ENCODE data around the gene BEND4. TPM values are rescaled to one million over a fixed set of nuclear protein-coding genes. Genes with fewer than 3 reads are reported as not detected.

Gene BEND4
- total and polyA plus RNA-seq, 7 donors: 0.16 to 1.2 (median 0.51) TPM; not detected in 3

GRCh38 chr4:42088386-42088785 lies 64.1 kb downstream of the BEND4 start:
- no peak for DNase-seq
- H3K4me3 ChIP-seq: no peak overlapping the region
- no peak overlapping the region for H3K27ac ChIP-seq
- H3K36me3 ChIP-seq: peaks cover 0 to 25% (median 0%) of the 10 kb centered on the region in 4 donors
- 89 to 94% methylated on average over 6 of the region's 6 CpGs for WGBS, 2 donors
- intact Hi-C loops (cut with DNase I): no loop called here
- H3K4me1 ChIP-seq: no peaks in the 10 kb centered on the region
- TF ChIP-seq EP300 (IDR thresholded peaks at IDR 0.05) (no peak), POLR2A (IDR thresholded peaks at IDR 0.05) (no peak)
- H3K9me3 ChIP-seq: no peaks in the 10 kb centered on the region
- H3K27me3 ChIP-seq: no peaks in the 10 kb centered on the region

GRCh38 chr4:42083816-42084215 lies 68.6 kb downstream of the BEND4 start:
- WGBS, 2 donors: 93 to 100% methylated on average over 1 of the region's 1 CpG
- intact Hi-C loops (cut with DNase I): no loop called here
- no peak for DNase-seq
- H3K9me3 ChIP-seq: no peaks in the 10 kb centered on the region
- no peaks in the 10 kb centered on the region for H3K27me3 ChIP-seq
- TF ChIP-seq POLR2A (IDR thresholded peaks at IDR 0.05) (no peak), POLR2AphosphoS5 (IDR thresholded peaks at IDR 0.05) (no peak), CTCF (IDR thresholded peaks at IDR 0.05) (no peak), EP300 (IDR thresholded peaks at IDR 0.05) (no peak)
- no peak overlapping the region for H3K27ac ChIP-seq
- peaks cover 0 to 57% (median 2%) of the 10 kb centered on the region in 4 donors for H3K36me3 ChIP-seq
- H3K4me3 ChIP-seq: no peak overlapping the region
- no peaks in the 10 kb centered on the region for H3K4me1 ChIP-seq

- no peaks in the 10 kb centered on the region for H3K4me1 ChIP-seq
- H3K4me3 ChIP-seq: no peak overlapping the region
- 94 to 97% methylated on average over 3 of the region's 3 CpGs for WGBS, 2 donors
- TF ChIP-seq EP300 (IDR thresholded peaks at IDR 0.05) (no peak), POLR2AphosphoS5 (IDR thresholded peaks at IDR 0.05) (no peak), CTCF (IDR thresholded peaks at IDR 0.05) (no peak), POLR2A (IDR thresholded peaks at IDR 0.05) (no peak)
- no peak for DNase-seq
- intact Hi-C loops (cut with DNase I): no loop called here
- no peaks in the 10 kb centered on the region for H3K27me3 ChIP-seq
- H3K27ac ChIP-seq: no peak overlapping the region
- no peaks in the 10 kb centered on the region for H3K9me3 ChIP-seq
- peaks cover 0 to 56% (median 2%) of the 10 kb centered on the region in 4 donors for H3K36me3 ChIP-seq
These were observed 72.1 kb downstream of the BEND4 start for GRCh38 chr4:42080306-42080705.

GRCh38 chr4:42078184-42078801 lies 74.2 kb downstream of the BEND4 start:
- Histone ChIP-seq H3K27ac (no peak overlapping the region), H3K27me3 (no peaks in the 10 kb centered on the region), H3K36me3 (peaks cover 0 to 54% (median 2%) of the 10 kb centered on the region in 4 donors), H3K4me1 (no peaks in the 10 kb centered on the region), H3K9me3 (no peaks in the 10 kb centered on the region), H3K4me3 (no peak overlapping the region)
- TF ChIP-seq POLR2A (IDR thresholded peaks at IDR 0.05): no peak
- TF ChIP-seq POLR2AphosphoS5 (IDR thresholded peaks at IDR 0.05): no peak
- TF ChIP-seq EP300 (IDR thresholded peaks at IDR 0.05): no peak
- TF ChIP-seq CTCF (IDR thresholded peaks at IDR 0.05): no peak
- intact Hi-C loops (cut with DNase I): no loop called here
- no peak for DNase-seq

- Histone ChIP-seq H3K9me3 (no peaks in the 10 kb centered on the region), H3K27me3 (no peaks in the 10 kb centered on the region), H3K4me3 (no peak overlapping the region), H3K4me1 (no peaks in the 10 kb centered on the region), H3K27ac (no peak overlapping the region), H3K36me3 (peaks cover 0 to 51% (median 0%) of the 10 kb centered on the region in 4 donors)
- DNase-seq: no peak
- TF ChIP-seq POLR2A (IDR thresholded peaks at IDR 0.05) (no peak), EP300 (IDR thresholded peaks at IDR 0.05) (no peak), POLR2AphosphoS5 (IDR thresholded peaks at IDR 0.05) (no peak), CTCF (IDR thresholded peaks at IDR 0.05) (no peak)
- intact Hi-C loops (cut with DNase I): no loop called here
- WGBS, 2 donors: 97 to 100% methylated on average over 1 of the region's 1 CpG
These were observed 78.2 kb downstream of the BEND4 start for GRCh38 chr4:42074294-42074693.
